Skeletal muscle satellite cell (primary cell): Measurements from ENCODE around the gene GRIN2C.
A peak's percentile ranks its signal among the peaks of the same experiment; 100 is the strongest.

Experiments
- H3K27me3 ChIP-seq: 2 replicates; pipeline ENCODE4 v1.7.0; 2013; ENCODE audit warnings: low read length; ENCODE audit not compliant: control insufficient read depth, insufficient read depth
- H3K36me3 ChIP-seq: 2 replicates; pipeline ENCODE4 v1.7.0; 2013; ENCODE audit warnings: mild to moderate bottlenecking, control low read depth, low read length; ENCODE audit not compliant: insufficient read depth
- H3K4me1 ChIP-seq: 2 replicates; pipeline ENCODE4 v1.7.0; 2013; ENCODE audit warnings: low read length; ENCODE audit not compliant: control insufficient read depth, insufficient read depth
- H3K4me2 ChIP-seq: 2 replicates; pipeline ENCODE4 v1.7.0; 2013; ENCODE audit warnings: mild to moderate bottlenecking, low read length
- H3K4me3 ChIP-seq: 2 replicates; pipeline ENCODE4 v1.7.0; 2013; ENCODE audit warnings: low read length
- H3K9ac ChIP-seq: 2 replicates; pipeline ENCODE4 v1.7.0; 2013; ENCODE audit warnings: mild to moderate bottlenecking, low read depth, low read length, moderate library complexity
- H3K9me3 ChIP-seq: replicated peaks from 2 replicates; pipeline ENCODE4 v1.7.0; 2013; ENCODE audit warnings: mild to moderate bottlenecking, control low read depth, low read length

GRIN2C gene

DNA sequence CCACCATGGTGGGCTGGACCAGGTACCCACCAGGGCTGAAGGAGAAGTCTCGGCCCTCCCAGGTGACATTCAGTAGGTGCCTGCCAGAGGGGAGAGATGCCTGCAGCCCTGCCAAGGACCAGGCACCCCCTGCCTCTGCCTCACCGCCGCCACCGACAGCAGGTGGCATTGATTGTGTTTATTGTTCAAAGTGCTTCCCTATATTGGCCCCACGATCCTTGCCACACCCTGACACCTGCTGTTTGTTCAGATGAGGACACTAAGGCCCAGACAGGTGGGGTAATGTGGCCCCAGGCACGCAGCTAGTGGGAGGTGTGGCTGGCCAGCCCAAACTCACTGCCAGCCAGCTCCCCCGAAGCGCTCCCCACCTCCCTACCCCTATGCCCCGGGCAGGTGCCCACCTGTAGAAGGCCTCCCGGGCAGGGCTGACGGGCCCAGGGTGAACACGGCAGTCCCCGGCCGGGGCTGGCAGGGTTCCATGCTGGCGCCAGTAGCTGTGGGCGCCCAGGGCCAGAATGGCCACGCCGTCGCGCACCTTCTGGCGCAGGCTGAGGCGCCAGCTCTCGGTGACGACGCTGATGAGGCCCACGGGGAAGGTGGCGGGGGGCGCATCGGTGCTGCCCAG is 8.0 kb downstream of the GRIN2C start:
- no peak overlapping the region for H3K4me2 ChIP-seq
- H3K9ac ChIP-seq, result no peak overlapping the region
- no peaks in the 10 kb centered on the region for H3K9me3 ChIP-seq
- no peaks in the 10 kb centered on the region for H3K4me1 ChIP-seq
- peaks cover 58% of the 10 kb centered on the region for H3K27me3 ChIP-seq
- no peaks in the 10 kb centered on the region for H3K36me3 ChIP-seq
- H3K4me3 ChIP-seq, result no peak overlapping the region

DNA sequence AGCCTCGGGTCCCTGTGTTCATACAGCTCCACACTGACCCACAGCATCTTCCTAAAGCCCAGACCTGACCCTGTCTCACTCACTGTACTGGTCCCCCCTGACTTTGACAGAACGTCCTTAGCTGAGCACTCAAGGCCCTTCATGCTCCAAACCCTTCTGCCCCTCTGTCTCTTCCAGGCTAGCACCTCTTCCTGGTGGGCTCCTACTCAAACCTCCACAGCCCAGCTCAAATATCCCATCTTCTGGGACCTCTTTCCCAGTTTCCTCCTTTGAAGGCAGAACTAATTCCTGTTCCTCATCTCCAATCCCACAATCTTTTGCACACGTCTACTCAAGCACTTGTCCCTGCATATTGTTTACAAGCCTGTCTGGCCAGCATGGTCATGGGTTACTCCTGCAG is 8.8 kb downstream of the GRIN2C start:
- Histone ChIP-seq H3K4me3 (no peak overlapping the region), H3K9me3 (no peaks in the 10 kb centered on the region), H3K4me2 (no peak overlapping the region), H3K36me3 (no peaks in the 10 kb centered on the region), H3K27me3 (peaks cover 58% of the 10 kb centered on the region), H3K4me1 (no peaks in the 10 kb centered on the region), H3K9ac (no peak overlapping the region)

DNA sequence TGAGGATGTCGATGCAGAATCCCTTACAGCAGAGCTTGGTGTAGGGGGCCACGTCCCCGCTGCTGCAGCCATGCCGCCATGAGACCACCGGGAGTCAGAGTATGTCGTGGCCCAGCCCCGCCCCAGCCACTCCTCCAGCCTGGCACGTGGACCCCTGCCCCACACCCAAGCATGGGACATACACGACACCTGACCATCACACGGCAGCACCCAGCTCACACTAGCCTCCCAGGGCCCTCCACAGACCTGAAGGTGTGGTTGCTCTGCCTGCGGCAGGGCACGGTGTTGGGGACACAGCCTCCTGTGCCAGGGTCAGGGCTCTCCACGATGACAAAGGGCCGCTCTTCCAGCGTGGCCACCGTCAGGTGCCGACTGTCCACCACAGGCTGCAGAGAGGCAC is 9.4 kb downstream of the GRIN2C start:
- no peaks in the 10 kb centered on the region for H3K36me3 ChIP-seq
- no peaks in the 10 kb centered on the region for H3K4me1 ChIP-seq
- H3K4me3 ChIP-seq, result no peak overlapping the region
- no peak overlapping the region for H3K9ac ChIP-seq
- H3K4me2 ChIP-seq, result no peak overlapping the region
- peaks cover 52% of the 10 kb centered on the region for H3K27me3 ChIP-seq
- H3K9me3 ChIP-seq, result no peaks in the 10 kb centered on the region

DNA sequence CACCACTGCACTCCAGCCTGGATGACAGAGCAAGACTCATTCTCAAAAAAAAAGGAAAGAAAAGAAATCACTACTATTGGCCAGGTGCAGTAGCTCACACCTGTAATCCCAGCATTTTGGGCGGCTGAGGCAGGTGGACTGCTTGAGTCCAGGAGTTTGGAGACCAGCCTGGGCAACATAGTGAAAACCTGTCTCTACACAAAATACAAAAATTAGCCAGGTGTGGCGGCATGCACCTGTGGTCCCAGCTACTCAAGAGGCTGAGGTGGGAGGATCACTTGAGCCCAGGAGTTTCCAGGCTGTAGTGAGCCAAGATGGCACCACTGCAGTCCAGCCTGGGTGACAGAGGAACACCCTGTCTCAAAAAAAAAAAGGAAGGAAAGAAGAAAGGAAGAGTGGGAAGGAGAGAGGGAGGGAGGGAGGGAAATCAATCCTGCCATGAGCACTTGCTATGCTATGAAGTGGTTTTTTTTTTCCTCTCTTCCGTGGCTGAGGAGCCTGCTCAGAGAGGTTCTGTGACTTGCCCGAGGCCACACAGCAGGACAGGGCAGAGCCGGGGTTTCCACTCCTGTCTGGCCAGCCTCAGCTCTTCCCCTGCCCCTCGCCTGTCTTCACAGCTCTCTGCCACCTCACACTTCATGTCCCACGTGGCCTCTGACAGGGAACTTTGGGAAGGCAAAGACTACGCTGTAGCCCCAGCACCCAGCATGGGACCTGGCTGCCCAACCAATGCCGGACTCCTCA is 10.9 kb downstream of the GRIN2C start:
- Histone ChIP-seq H3K4me3 (no peak overlapping the region), H3K27me3 (peaks cover 37% of the 10 kb centered on the region), H3K4me1 (no peaks in the 10 kb centered on the region), H3K9ac (no peak overlapping the region), H3K4me2 (no peak overlapping the region), H3K36me3 (no peaks in the 10 kb centered on the region), H3K9me3 (no peaks in the 10 kb centered on the region)

DNA sequence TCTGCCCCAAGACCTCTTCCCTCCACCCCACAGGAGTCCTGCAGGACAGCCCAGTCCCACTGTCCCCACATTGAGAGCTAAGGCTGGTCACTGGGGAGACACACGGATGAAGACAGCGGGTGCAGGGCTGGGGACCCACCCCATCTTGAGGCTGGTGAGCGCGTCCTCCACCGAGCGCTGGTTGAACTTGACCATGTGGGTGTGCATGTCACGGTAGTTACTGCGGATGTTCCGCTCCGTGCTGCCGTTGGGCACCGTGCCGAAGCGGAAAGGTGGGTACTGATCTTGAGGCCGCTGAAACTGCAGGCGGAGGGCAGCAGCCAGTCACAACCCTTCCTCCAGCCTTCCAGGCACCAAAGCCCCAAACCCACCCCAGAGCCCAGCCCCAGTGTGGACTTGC is 13.1 kb downstream of the GRIN2C start:
- no peaks in the 10 kb centered on the region for H3K9me3 ChIP-seq
- H3K4me2 ChIP-seq, result no peak overlapping the region
- peaks cover 7% of the 10 kb centered on the region for H3K4me1 ChIP-seq
- no peak overlapping the region for H3K4me3 ChIP-seq
- no peak overlapping the region for H3K9ac ChIP-seq
- H3K36me3 ChIP-seq, result no peaks in the 10 kb centered on the region
- peaks cover 17% of the 10 kb centered on the region for H3K27me3 ChIP-seq

DNA sequence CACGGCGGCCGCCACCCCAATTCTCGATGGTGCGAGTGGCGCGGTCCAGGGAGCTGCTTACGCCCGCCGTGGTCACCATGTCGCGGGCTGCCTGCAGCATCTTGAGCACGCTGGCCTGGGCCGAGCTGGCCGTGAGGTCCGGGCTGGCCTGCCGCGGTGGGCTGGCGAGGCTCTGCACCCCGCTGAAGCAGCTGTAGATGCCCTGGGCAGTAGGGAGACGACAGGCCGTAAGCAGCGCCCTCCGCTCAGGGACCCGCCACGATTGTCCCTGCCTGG is 16.4 kb downstream of the GRIN2C start:
- peaks cover 15% of the 10 kb centered on the region for H3K4me1 ChIP-seq
- H3K36me3 ChIP-seq, result no peaks in the 10 kb centered on the region
- peaks cover 5% of the 10 kb centered on the region for H3K27me3 ChIP-seq
- H3K4me3 ChIP-seq, result no peak overlapping the region
- H3K9ac ChIP-seq, result no peak overlapping the region
- H3K9me3 ChIP-seq, result no peaks in the 10 kb centered on the region
- peak overlapping the region; percentile 92 for H3K4me2 ChIP-seq

DNA sequence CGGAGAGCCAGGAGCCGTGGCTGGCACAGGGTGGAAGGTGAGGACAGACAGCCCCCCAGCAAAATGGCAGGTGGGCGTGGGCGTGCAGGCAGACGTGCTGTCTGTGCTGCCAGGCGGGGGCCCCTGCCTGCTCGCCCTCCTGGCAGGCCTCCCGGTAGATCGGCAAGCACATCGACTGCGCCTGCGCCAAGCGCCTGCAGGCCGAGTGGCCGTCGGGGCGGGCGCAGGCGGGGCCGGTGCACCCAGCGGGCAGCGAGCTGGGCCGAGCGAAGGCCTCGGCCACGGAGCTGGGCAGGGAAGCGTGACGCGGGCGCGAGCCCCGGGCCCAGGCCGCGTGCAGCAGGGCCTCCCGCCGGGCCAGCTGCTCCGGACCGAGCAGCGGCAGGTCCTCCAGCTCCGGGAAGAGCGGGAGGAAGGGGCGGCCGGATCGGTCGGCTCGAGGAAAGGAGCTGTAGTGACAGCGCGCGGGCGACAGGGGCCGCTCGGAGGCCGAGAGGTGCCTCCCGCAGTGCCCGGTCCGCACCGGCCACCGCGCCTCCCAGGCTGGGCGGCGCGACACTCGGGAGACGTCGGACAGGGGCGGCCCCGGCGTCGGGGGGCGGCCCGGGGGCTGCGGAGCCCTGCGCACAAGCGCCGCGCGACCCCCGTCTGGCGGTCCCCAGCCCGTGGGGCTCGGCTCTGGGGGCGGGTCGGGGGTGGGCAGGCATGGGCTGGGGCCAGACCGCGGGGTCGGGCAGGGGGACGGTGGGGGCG is 16.9 kb downstream of the GRIN2C start:
- H3K4me3 ChIP-seq, result peak overlapping the region; percentile 75
- peak overlapping the region; percentile 92 for H3K4me2 ChIP-seq
- no peaks in the 10 kb centered on the region for H3K9me3 ChIP-seq
- H3K9ac ChIP-seq, result peak overlapping the region; percentile 56
- peaks cover 5% of the 10 kb centered on the region for H3K27me3 ChIP-seq
- H3K4me1 ChIP-seq, result peaks cover 15% of the 10 kb centered on the region
- no peaks in the 10 kb centered on the region for H3K36me3 ChIP-seq

DNA sequence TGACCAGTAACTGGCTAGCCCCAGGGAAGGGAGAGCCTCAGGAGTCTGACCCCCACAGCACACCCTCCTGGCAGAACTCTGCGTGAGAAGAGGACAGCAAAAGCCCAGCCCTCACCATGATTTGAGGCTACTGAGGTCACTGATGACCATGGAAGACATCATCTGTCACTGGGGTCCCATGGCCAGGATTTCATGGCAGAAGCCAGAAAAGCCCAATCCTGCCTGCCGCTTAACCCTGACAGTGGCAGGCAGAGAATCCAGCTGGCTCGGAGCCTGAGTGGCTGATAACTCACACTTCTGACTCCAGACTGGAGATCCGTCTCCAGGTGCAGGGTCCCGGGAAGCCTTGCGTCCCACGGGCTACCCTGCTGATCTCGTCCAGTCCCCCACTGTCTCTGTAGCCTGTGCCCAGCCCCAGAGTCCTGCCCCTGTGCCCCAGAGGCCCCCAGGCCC is 17.5 kb downstream of the GRIN2C start:
- Histone ChIP-seq H3K4me3 (peak overlapping the region; percentile 75), H3K9ac (peak overlapping the region; percentile 56), H3K27me3 (peaks cover 5% of the 10 kb centered on the region)

DNA sequence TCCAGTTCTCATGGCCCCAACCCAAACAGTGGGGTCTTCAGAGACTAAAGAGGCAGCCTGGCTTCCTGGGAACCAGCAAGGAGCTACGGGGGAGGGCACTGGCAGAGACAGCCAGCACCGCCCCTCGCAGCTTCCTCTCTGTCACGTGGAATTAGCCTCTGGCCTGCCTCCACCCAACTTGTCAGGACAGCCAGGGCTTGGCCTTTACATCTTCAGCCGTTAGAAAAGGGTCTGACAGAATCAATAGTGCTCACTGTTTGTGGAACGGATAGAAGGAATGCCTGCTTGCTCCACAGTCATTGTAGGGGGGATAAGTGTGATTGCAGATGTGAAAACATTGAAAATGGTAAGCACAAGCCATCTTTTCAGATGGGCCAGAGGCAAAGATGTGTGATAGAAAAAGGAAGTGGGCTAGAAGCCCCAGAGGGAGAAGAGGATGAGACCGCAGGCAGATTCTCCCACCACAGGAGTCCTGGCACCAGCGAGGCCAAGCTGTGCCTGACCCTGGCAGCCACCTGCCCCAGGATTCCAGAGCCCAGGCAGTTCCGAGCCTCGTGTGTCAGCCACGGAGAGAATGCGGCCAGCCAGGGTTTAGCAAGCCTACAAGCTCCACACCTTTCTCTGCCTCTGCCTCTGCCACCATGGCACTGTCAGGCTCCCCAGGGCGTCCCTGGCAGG is 18.6 kb downstream of the GRIN2C start:
- H3K36me3 ChIP-seq, result peaks cover 8% of the 10 kb centered on the region
- H3K4me3 ChIP-seq, result no peak overlapping the region
- H3K4me1 ChIP-seq, result peaks cover 15% of the 10 kb centered on the region
- no peak overlapping the region for H3K4me2 ChIP-seq
- H3K9me3 ChIP-seq, result no peaks in the 10 kb centered on the region
- H3K9ac ChIP-seq, result no peak overlapping the region
- no peaks in the 10 kb centered on the region for H3K27me3 ChIP-seq

More for the DNA sequence above, 17.5 kb downstream of the GRIN2C start:
- peak overlapping the region; percentile 92 for H3K4me2 ChIP-seq
- H3K36me3 ChIP-seq, result no peaks in the 10 kb centered on the region
- no peaks in the 10 kb centered on the region for H3K9me3 ChIP-seq
- H3K4me1 ChIP-seq, result peaks cover 15% of the 10 kb centered on the region

DNA sequence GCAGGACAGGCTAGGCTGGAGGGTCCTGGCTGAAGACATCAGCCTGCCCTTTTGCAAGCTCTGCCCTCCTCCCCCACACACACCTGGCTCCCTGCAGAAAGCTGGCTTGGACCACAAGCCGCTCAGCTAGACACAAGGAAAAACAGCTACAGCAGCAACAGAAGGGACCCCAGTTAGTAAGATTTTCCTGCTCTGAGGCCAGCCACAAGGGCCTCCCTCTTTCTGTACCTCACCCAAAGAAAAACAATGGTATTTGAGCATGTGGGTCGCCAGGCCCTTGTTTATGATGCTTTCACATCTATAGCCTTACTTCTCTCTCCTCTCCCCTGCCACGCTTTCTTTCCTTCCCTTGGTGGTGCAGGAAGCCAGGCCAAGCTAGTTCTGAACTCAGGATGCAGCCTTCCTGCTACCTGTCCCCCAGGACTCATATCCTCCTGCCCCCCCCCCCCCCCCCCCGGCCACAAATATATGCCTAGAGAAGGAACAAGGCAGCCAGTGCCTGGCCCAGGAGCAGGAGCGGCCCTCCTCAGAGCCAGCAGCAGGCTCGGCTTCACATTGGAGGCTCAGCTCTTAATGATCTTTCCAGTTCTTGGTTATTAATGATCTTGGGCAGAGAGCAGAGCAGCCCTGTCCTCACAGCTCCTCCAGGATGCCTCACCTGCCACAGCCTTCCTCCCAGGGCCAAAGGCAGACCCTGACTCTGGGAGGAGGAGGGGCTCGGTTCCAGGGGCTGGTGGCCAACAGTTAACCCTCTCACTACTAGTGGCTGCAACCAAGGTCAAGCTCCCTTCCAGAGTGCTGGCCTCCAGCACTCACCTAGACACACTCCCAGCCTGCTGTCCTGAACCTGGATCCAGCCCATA is 19.5 kb downstream of the GRIN2C start:
- Histone ChIP-seq H3K4me1 (peaks cover 15% of the 10 kb centered on the region), H3K9me3 (no peaks in the 10 kb centered on the region), H3K9ac (no peak overlapping the region), H3K27me3 (no peaks in the 10 kb centered on the region), H3K4me3 (no peak overlapping the region), H3K36me3 (peaks cover 12% of the 10 kb centered on the region), H3K4me2 (no peak overlapping the region)

DNA sequence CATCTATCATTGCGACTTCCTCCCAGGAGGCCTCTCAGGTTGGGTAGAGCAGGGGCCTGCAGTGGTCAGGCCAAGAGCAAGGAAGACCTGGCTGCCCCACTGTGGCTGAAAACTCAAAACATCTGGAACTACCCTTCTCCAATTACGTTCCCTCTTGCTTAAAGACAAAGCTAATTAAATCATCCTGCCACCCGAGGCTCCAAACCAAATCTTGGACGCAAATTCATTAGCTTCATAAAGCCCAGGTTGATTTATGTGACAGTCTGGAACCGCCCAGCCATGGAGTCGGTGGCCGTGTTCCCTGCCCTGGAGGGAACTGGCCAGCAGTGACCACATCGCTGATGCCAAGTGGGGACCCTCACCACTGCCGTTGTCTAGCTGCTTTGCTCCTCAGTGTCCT is 21.4 kb downstream of the GRIN2C start:
- peaks cover 12% of the 10 kb centered on the region for H3K36me3 ChIP-seq
- no peak overlapping the region for H3K9ac ChIP-seq
- H3K4me2 ChIP-seq, result no peak overlapping the region
- no peaks in the 10 kb centered on the region for H3K9me3 ChIP-seq
- peaks cover 22% of the 10 kb centered on the region for H3K4me1 ChIP-seq
- H3K27me3 ChIP-seq, result no peaks in the 10 kb centered on the region
- no peak overlapping the region for H3K4me3 ChIP-seq
